ENCODE results near the gene ATP6V1G3.

- TF ChIP-seq CTCF (conservative IDR thresholded peaks at IDR 0.05; ENCODE audit: low read length) (no peak), EZH2phosphoT487 (IDR thresholded peaks at IDR 0.05; ENCODE audit: borderline replicate concordance, low read depth, low read length) (no peak)
Observed at GRCh38 chr1:198483006-198483405, 57.5 kb downstream of the ATP6V1G3 start.
